MM.1S (cell line): ENCODE measurements around the gene CADM4.

Source experiments
- CTCF ChIP-seq: fragments of 300-600 bp; sonication (generic); IDR thresholded peaks from 2 replicates; pipeline ENCODE4 v1.5.1; 2016; ENCODE audit warnings: antibody characterized with exemption, low read length, mixed read lengths
- EZH2 ChIP-seq: fragments of 300-600 bp; sonication (generic); optimal IDR thresholded peaks from 2 replicates; pipeline ENCODE3; 2017; ENCODE audit warnings: low read depth, mild to moderate bottlenecking, antibody characterized with exemption, low read length, mixed read lengths

- TF ChIP-seq CTCF (no peak), EZH2 (no peak)
Measured at GRCh38 chr19:43673637-43674036, 34.0 kb upstream of the CADM4 start.
